ENCODE measurements around the gene CPED1.
"Not testable (repeated sequence)": the region's sequence is repeated elsewhere in the genome, so short reads cannot be mapped to it uniquely, and the experiment has no call there.

Gene CPED1

GRCh38 chr7:121196286-121196685, 207.8 kb downstream of the CPED1 start:
- DNase-seq: no peak

GRCh38 chr7:121197455-121197854, 208.9 kb downstream of the CPED1 start:
- no peak for DNase-seq

- DNase-seq: no peak
These were observed 210.0 kb downstream of the CPED1 start for GRCh38 chr7:121198502-121198901.

- no peak for DNase-seq
These were observed 213.6 kb downstream of the CPED1 start for GRCh38 chr7:121202125-121202524.

- DNase-seq: no peak
These were observed 214.3 kb downstream of the CPED1 start for GRCh38 chr7:121202834-121203233.

GRCh38 chr7:121204537-121204936, 216.0 kb downstream of the CPED1 start:
- no peak for DNase-seq

- DNase-seq: no peak
These were observed 217.3 kb downstream of the CPED1 start for GRCh38 chr7:121205777-121206176.

GRCh38 chr7:121211253-121211652, 222.7 kb downstream of the CPED1 start:
- DNase-seq: no peak

- no peak for DNase-seq
These were observed 223.5 kb downstream of the CPED1 start for GRCh38 chr7:121212036-121212435.

- DNase-seq: no peak
These were observed 226.1 kb downstream of the CPED1 start for GRCh38 chr7:121214657-121215056.

GRCh38 chr7:121219026-121219425, 230.5 kb downstream of the CPED1 start:
- DNase-seq: no peak

GRCh38 chr7:121221108-121221507, 232.6 kb downstream of the CPED1 start:
- DNase-seq: not testable (repeated sequence)

GRCh38 chr7:121228779-121229178, 240.3 kb downstream of the CPED1 start:
- no peak for DNase-seq

GRCh38 chr7:121235201-121235600, 246.7 kb downstream of the CPED1 start:
- DNase-seq: no peak

GRCh38 chr7:121237601-121238000, 249.1 kb downstream of the CPED1 start:
- no peak for DNase-seq

GRCh38 chr7:121244120-121244870, 255.8 kb downstream of the CPED1 start:
- no peak for DNase-seq

- not testable (repeated sequence) for DNase-seq
These were observed 262.9 kb downstream of the CPED1 start for GRCh38 chr7:121251367-121251766.

GRCh38 chr7:121252523-121253235, 264.2 kb downstream of the CPED1 start:
- DNase-seq: not testable (repeated sequence)

- no peak for DNase-seq
These were observed 271.3 kb downstream of the CPED1 start for GRCh38 chr7:121259826-121260225.

- DNase-seq: no peak
These were observed 272.8 kb downstream of the CPED1 start for GRCh38 chr7:121261207-121261884.

- no peak for DNase-seq
These were observed 273.7 kb downstream of the CPED1 start for GRCh38 chr7:121262221-121262620.

- DNase-seq: no peak
These were observed 274.5 kb downstream of the CPED1 start for GRCh38 chr7:121262969-121263368.

GRCh38 chr7:121266307-121266894, 277.9 kb downstream of the CPED1 start:
- DNase-seq: no peak

Measured in KG1 (cell line).